Neural cell (in vitro differentiated cells): Measurements from ENCODE around the gene SLC22A8. TPM values are rescaled to one million over a fixed set of nuclear protein-coding genes. Genes with fewer than 3 reads are reported as not detected.
A peak's percentile ranks its signal among the peaks of the same experiment; 100 is the strongest.

Source experiments
- H2AFZ ChIP-seq: fragments of 200-600, 300-800 bp; sonication (generic), shearing (Covaris generic); 2 replicates; pipeline ENCODE4 v1.6.0; 2014; ENCODE audit warnings: low read depth, mild to moderate bottlenecking, antibody characterized with exemption, low read length, moderate library complexity
- H3F3A ChIP-seq: fragments of 200-600 bp; shearing (Covaris generic); 2 replicates; pipeline ENCODE4 v1.6.1; 2016; ENCODE audit warnings: mild to moderate bottlenecking, moderate library complexity, mixed read lengths, antibody characterized with exemption, low read length; ENCODE audit not compliant: insufficient read depth, poor library complexity, severe bottlenecking
- H3K27ac ChIP-seq: fragments of 200-600, 300-800 bp; sonication (generic), shearing (Covaris generic); 2 replicates; pipeline ENCODE4 v1.5.1; 2014; ENCODE audit warnings: mild to moderate bottlenecking, low read length, moderate library complexity
- H3K27me3 ChIP-seq: fragments of 300-800, 200-600 bp; sonication (generic), shearing (Covaris generic); 2 replicates; pipeline ENCODE4 v1.6.0; 2014; ENCODE audit warnings: mild to moderate bottlenecking, low read depth, low read length, moderate library complexity; ENCODE audit not compliant: insufficient read depth
- H3K36me3 ChIP-seq: fragments of 300-800, 200-600 bp; sonication (generic), shearing (Covaris generic); 2 replicates; pipeline ENCODE4 v1.5.1; 2014; ENCODE audit warnings: mild to moderate bottlenecking, antibody characterized with exemption, low read length, moderate library complexity; ENCODE audit not compliant: insufficient read depth
- H3K4me2 ChIP-seq: fragments of 300-800, 200-600 bp; sonication (generic), shearing (Covaris generic); 2 replicates; pipeline ENCODE4 v1.6.0; 2014; ENCODE audit warnings: mild to moderate bottlenecking, low read length
- H3K4me3 ChIP-seq: fragments of 300-800, 200-600 bp; sonication (generic), shearing (Covaris generic); 2 replicates; pipeline ENCODE4 v1.5.1; 2014; ENCODE audit warnings: mild to moderate bottlenecking, low read length, moderate library complexity
- H3K79me2 ChIP-seq: fragments of 200-600 bp; shearing (Covaris generic); replicated peaks from 2 replicates; pipeline ENCODE4 v1.6.0; 2014; ENCODE audit warnings: mild to moderate bottlenecking, low read length, moderate library complexity; ENCODE audit not compliant: insufficient read depth
- H3K9ac ChIP-seq: fragments of 300-800, 200-600 bp; sonication (generic), shearing (Covaris generic); 2 replicates; pipeline ENCODE4 v1.6.1; 2016; ENCODE audit warnings: mild to moderate bottlenecking, low read length, mixed read lengths
- H3K9me2 ChIP-seq: fragments of 200-600 bp; shearing (Covaris generic); 2 replicates; pipeline ENCODE4 v1.6.1; 2016; ENCODE audit warnings: mild to moderate bottlenecking, low read length, mixed read lengths; ENCODE audit not compliant: insufficient read depth
- H3K9me3 ChIP-seq: fragments of 200-600, 300-800 bp; sonication (generic), shearing (Covaris generic); 2 replicates; pipeline ENCODE4 v1.6.1; 2016; ENCODE audit warnings: mild to moderate bottlenecking, mixed run types, low read length, moderate library complexity, mixed read lengths
- H4K20me1 ChIP-seq: fragments of 200-600 bp; shearing (Covaris generic); 2 replicates; pipeline ENCODE4 v1.6.1; 2016; ENCODE audit warnings: mild to moderate bottlenecking, mixed run types; ENCODE audit not compliant: insufficient read depth
- CTCF ChIP-seq: fragments of 450-650 bp; IDR thresholded peaks from 2 replicates; pipeline ENCODE4 v1.5.1; 2014; ENCODE audit warnings: antibody characterized with exemption, mild to moderate bottlenecking, moderate library complexity; ENCODE audit not compliant: poor library complexity, severe bottlenecking
- EP300 ChIP-seq: fragments of 450-650 bp; conservative IDR thresholded peaks from 2 replicates; pipeline ENCODE4 v1.6.1; 2014; ENCODE audit warnings: antibody characterized with exemption, mild to moderate bottlenecking, moderate library complexity; ENCODE audit not compliant: poor library complexity, severe bottlenecking
- EZH2 ChIP-seq: fragments of 200-600, 300-800 bp; shearing (Covaris generic), sonication (generic); IDR thresholded peaks from 2 replicates; pipeline ENCODE4 v1.6.1; 2014; ENCODE audit warnings: antibody characterized with exemption, low read length, borderline replicate concordance, mild to moderate bottlenecking; ENCODE audit not compliant: insufficient read depth, poor library complexity, severe bottlenecking
- MXI1 ChIP-seq: fragments of 450-650 bp; conservative IDR thresholded peaks from 2 replicates; pipeline ENCODE4 v1.6.1; 2014; ENCODE audit warnings: antibody characterized with exemption, mild to moderate bottlenecking; ENCODE audit not compliant: poor library complexity, severe bottlenecking
- POLR2AphosphoS5 ChIP-seq: IDR thresholded peaks from 2 replicates; pipeline ENCODE4 v1.6.1; 2012
- RAD21 ChIP-seq: fragments of 450-650 bp; conservative IDR thresholded peaks from 2 replicates; pipeline ENCODE4 v1.6.1; 2014; ENCODE audit warnings: antibody characterized with exemption, mild to moderate bottlenecking, moderate library complexity
- REST ChIP-seq: IDR thresholded peaks from 2 replicates; pipeline ENCODE4 v1.6.1; 2012; ENCODE audit warnings: borderline replicate concordance
- SMC3 ChIP-seq: fragments of 450-650 bp; conservative IDR thresholded peaks from 2 replicates; pipeline ENCODE4 v1.6.1; 2014; ENCODE audit warnings: antibody characterized with exemption, mild to moderate bottlenecking, moderate library complexity; ENCODE audit not compliant: poor library complexity
- TAF1 ChIP-seq: IDR thresholded peaks from 2 replicates; pipeline ENCODE4 v1.6.1; 2012; ENCODE audit warnings: low read depth
- polyA plus RNA-seq: library from polyadenylated mRNA; depleted of rRNA; stranded (reverse); fragments of >200 nt; gene quantifications from 2 replicates; pipeline ENCODE4 v1.2.3, GENCODE V29; 2014

The SLC22A8 gene
- polyA plus RNA-seq, 1 donor from 2014 or later: not detected

- Histone ChIP-seq H2AFZ (no peak overlapping the region), H4K20me1 (no peaks in the 10 kb centered on the region), H3K36me3 (no peaks in the 10 kb centered on the region), H3F3A (no peaks in the 10 kb centered on the region), H3K27me3 (no peaks in the 10 kb centered on the region), H3K9me3 (no peaks in the 10 kb centered on the region), H3K9me2 (no peaks in the 10 kb centered on the region), H3K4me2 (no peak overlapping the region), H3K9ac (no peak overlapping the region), H3K27ac (no peak overlapping the region), H3K79me2 (no peaks in the 10 kb centered on the region), H3K4me3 (no peak overlapping the region)
- TF ChIP-seq MXI1 (no peak), RAD21 (no peak), CTCF (no peak), EZH2 (no peak), POLR2AphosphoS5 (no peak)
Measured at GRCh38 chr11:63042596-63042995, 27.0 kb upstream of the SLC22A8 start.

GRCh38 chr11:63032457-63032856 lies 16.8 kb upstream of the SLC22A8 start:
- H3K9me3 ChIP-seq: no peaks in the 10 kb centered on the region
- no peak for TF ChIP-seq CTCF
- TF ChIP-seq RAD21: no peak
- H3F3A ChIP-seq: no peaks in the 10 kb centered on the region
- no peaks in the 10 kb centered on the region for H4K20me1 ChIP-seq
- H3K79me2 ChIP-seq: no peaks in the 10 kb centered on the region
- no peak overlapping the region for H3K9ac ChIP-seq
- H3K4me3 ChIP-seq: no peak overlapping the region
- H3K27ac ChIP-seq: no peak overlapping the region
- no peak overlapping the region for H2AFZ ChIP-seq
- H3K4me2 ChIP-seq: no peak overlapping the region
- no peaks in the 10 kb centered on the region for H3K27me3 ChIP-seq
- H3K9me2 ChIP-seq: no peaks in the 10 kb centered on the region
- no peaks in the 10 kb centered on the region for H3K36me3 ChIP-seq

- Histone ChIP-seq H3K4me2 (no peak overlapping the region), H3K9me3 (no peaks in the 10 kb centered on the region), H3K36me3 (no peaks in the 10 kb centered on the region), H3K9me2 (no peaks in the 10 kb centered on the region), H4K20me1 (no peaks in the 10 kb centered on the region), H2AFZ (no peak overlapping the region), H3F3A (no peaks in the 10 kb centered on the region), H3K4me3 (no peak overlapping the region), H3K27me3 (no peaks in the 10 kb centered on the region), H3K79me2 (no peaks in the 10 kb centered on the region), H3K9ac (no peak overlapping the region), H3K27ac (no peak overlapping the region)
- no peak for TF ChIP-seq MXI1
- TF ChIP-seq CTCF: peak; percentile 92
- peak; percentile 84 for TF ChIP-seq RAD21
- TF ChIP-seq SMC3: peak; percentile 97
- TF ChIP-seq POLR2AphosphoS5: no peak
- no peak for TF ChIP-seq EZH2
- TF ChIP-seq TAF1: no peak
- TF ChIP-seq EP300: no peak
- no peak for TF ChIP-seq REST
Measured at GRCh38 chr11:63023841-63024648, 8.4 kb upstream of the SLC22A8 start.
